Erythroblast (primary cell): ENCODE results near the gene SERTAD4.

Experiments
- DNase-seq, 2 experiments: peaks; one replicate each; lab custom pipeline; 2025; lab: John Stamatoyannopoulos, UW
- GATA1 ChIP-seq: IDR thresholded peaks from 2 replicates; pipeline ENCODE4 v1.6.1; 2011; ENCODE audit warnings: low read depth, mild to moderate bottlenecking, control low read depth, low read length, moderate library complexity
- POLR2A ChIP-seq: IDR thresholded peaks from 2 replicates; pipeline ENCODE4 v1.6.1; 2011; ENCODE audit warnings: mild to moderate bottlenecking, low read length

SERTAD4 gene

GRCh38 chr1:210292231-210292871 is 59.8 kb downstream of the SERTAD4 start:
- DNase-seq: no peak

GRCh38 chr1:210293171-210293607 is 60.6 kb downstream of the SERTAD4 start:
- no peak for TF ChIP-seq GATA1
- TF ChIP-seq POLR2A: no peak
- DNase-seq: no peak

More at GRCh38 chr1:210292231-210292871, 59.8 kb downstream of the SERTAD4 start:
- no peak for TF ChIP-seq GATA1
- TF ChIP-seq POLR2A: no peak

GRCh38 chr1:210294999-210295745 is 62.6 kb downstream of the SERTAD4 start:
- DNase-seq: no peak
- TF ChIP-seq POLR2A (no peak), GATA1 (no peak)
